Liver (tissue), 3 donors: ENCODE data around the gene GPR68.

Experiments used
- FOXA1 ChIP-seq: IDR thresholded peaks from 2 replicates; pipeline ENCODE4 v1.6.1; 2016; ENCODE audit warnings: antibody characterized with exemption
- JUND ChIP-seq, 2 donors: IDR thresholded peaks; 2 replicates each; pipeline ENCODE4 v1.6.1; 2016; ENCODE audit warnings: antibody characterized with exemption in 2 of 2
- RAD21 ChIP-seq, 2 donors: IDR thresholded peaks; 2 replicates each; pipeline ENCODE4 v1.6.1; 2016; ENCODE audit warnings: antibody characterized with exemption in 2 of 2, mild to moderate bottlenecking in 2 of 2
- RXRA ChIP-seq, 2 donors: IDR thresholded peaks; 2 replicates each; pipeline ENCODE4 v1.6.1; 2017 to 2018; ENCODE audit warnings: antibody characterized with exemption in 2 of 2, mild to moderate bottlenecking in 1 of 2
- YY1 ChIP-seq: IDR thresholded peaks from 2 replicates; pipeline ENCODE4 v1.6.1; 2016; ENCODE audit warnings: antibody characterized with exemption, mild to moderate bottlenecking
- TF ChIP-seq, protein P1 (sequence below): IDR thresholded peaks from 2 replicates; pipeline ENCODE4 v1.6.1; 2016; ENCODE audit warnings: antibody characterized with exemption
- TF ChIP-seq, protein P2 (sequence below): fragments of 150-350 bp; IDR thresholded peaks from 2 replicates; pipeline ENCODE4 v1.5.1; 2017; ENCODE audit warnings: improper control_type of control experiment, low read depth, low read length; ENCODE audit not compliant: missing input control
- TF ChIP-seq, protein P3 (sequence below): IDR thresholded peaks from 2 replicates; pipeline ENCODE4 v1.6.1; 2016; ENCODE audit warnings: antibody characterized with exemption, mild to moderate bottlenecking
- donor health status: healthy.
- donor health status: healthy.

DNA sequence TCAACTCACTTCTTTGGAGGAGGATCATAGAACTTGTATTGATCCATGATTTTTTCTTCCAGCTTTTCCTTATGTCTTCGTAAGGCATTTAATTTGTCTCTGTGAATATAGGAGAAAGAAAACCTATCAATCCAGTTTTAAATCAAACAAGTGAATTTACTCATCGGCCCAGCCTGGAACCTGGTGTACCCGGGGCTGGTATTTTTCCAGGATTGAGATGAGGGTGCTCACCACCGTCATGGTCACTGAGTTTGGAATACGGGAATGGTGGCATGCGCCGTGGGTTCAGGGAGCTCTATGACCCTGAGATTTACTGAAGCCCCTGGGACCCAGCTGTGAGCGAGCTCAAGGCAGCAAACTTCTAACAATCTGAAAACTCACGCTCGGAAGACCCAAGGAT is 46.5 kb upstream of the GPR68 start:
- TF ChIP-seq, protein P1, sequence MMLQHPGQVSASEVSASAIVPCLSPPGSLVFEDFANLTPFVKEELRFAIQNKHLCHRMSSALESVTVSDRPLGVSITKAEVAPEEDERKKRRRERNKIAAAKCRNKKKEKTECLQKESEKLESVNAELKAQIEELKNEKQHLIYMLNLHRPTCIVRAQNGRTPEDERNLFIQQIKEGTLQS: no peak
- TF ChIP-seq, protein P2, sequence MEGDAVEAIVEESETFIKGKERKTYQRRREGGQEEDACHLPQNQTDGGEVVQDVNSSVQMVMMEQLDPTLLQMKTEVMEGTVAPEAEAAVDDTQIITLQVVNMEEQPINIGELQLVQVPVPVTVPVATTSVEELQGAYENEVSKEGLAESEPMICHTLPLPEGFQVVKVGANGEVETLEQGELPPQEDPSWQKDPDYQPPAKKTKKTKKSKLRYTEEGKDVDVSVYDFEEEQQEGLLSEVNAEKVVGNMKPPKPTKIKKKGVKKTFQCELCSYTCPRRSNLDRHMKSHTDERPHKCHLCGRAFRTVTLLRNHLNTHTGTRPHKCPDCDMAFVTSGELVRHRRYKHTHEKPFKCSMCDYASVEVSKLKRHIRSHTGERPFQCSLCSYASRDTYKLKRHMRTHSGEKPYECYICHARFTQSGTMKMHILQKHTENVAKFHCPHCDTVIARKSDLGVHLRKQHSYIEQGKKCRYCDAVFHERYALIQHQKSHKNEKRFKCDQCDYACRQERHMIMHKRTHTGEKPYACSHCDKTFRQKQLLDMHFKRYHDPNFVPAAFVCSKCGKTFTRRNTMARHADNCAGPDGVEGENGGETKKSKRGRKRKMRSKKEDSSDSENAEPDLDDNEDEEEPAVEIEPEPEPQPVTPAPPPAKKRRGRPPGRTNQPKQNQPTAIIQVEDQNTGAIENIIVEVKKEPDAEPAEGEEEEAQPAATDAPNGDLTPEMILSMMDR: no peak
- TF ChIP-seq RAD21 (IDR thresholded peaks at IDR 0.05) (no peak), JUND (IDR thresholded peaks at IDR 0.05) (no peak), FOXA1 (no peak), RXRA (IDR thresholded peaks at IDR 0.05) (no peak), YY1 (no peak)
- TF ChIP-seq, protein P3, sequence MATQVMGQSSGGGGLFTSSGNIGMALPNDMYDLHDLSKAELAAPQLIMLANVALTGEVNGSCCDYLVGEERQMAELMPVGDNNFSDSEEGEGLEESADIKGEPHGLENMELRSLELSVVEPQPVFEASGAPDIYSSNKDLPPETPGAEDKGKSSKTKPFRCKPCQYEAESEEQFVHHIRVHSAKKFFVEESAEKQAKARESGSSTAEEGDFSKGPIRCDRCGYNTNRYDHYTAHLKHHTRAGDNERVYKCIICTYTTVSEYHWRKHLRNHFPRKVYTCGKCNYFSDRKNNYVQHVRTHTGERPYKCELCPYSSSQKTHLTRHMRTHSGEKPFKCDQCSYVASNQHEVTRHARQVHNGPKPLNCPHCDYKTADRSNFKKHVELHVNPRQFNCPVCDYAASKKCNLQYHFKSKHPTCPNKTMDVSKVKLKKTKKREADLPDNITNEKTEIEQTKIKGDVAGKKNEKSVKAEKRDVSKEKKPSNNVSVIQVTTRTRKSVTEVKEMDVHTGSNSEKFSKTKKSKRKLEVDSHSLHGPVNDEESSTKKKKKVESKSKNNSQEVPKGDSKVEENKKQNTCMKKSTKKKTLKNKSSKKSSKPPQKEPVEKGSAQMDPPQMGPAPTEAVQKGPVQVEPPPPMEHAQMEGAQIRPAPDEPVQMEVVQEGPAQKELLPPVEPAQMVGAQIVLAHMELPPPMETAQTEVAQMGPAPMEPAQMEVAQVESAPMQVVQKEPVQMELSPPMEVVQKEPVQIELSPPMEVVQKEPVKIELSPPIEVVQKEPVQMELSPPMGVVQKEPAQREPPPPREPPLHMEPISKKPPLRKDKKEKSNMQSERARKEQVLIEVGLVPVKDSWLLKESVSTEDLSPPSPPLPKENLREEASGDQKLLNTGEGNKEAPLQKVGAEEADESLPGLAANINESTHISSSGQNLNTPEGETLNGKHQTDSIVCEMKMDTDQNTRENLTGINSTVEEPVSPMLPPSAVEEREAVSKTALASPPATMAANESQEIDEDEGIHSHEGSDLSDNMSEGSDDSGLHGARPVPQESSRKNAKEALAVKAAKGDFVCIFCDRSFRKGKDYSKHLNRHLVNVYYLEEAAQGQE: no peak
